ENCODE measurements around the gene TMEM175.

The TMEM175 gene

GRCh38 chr4:899556-899906 lies 32.7 kb upstream of the TMEM175 start:
- no peak for DNase-seq

DNA sequence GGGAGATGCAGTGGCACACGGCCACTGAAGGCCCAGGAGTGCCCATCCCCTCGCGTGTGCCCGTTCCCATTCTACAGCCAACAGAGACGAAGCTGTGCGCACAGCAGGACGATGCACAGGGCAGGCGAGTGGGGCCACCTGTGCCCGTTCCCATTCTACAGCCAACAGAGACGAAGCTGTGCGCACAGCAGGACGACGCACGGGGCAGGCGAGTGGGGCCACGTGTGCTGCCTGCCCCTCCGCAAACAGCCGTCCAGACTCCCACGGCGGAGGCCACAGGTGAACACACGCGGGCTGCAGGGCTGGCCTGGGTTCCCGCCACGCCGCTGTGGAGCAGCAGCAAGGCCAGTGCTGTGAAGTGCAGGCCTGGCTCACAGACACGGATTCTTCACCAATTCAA lies 32.2 kb upstream of the TMEM175 start:
- DNase-seq = no peak

- no peak for DNase-seq
These were observed 31.5 kb upstream of the TMEM175 start for GRCh38 chr4:900721-901120.

DNA sequence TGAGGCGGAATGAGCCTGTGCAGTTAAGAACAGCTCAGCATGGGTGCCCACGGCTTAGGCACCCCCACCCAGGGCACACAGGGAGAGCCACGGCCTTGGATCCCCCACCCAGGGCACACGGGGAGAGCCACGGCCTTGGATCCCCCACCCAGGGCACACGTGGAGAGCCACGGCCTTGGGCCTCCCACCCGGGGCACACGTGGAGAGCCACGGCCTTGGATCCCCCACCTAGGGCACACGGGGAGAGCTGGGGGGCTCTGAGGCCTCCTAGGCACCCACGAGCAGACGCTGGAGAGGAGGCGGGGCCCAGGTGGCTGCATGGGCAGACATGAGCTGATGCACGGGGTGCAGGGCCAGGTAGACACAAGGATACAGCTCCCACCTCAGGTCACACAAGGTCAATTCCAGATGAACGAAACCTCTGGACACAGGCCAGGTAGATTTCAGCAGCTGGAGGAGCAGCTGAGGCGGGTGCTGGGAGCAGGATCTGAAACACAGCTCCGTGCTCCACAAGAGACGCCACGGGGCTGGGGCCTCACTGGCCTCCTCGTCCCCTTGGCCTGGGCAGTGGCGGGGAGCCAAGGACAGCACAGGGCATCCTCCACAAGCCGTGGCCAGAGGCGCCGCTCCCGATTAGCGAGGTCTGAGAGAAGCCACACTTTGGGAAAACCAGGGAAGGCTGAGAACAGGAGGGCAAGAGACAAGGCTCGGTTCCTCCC lies 30.9 kb upstream of the TMEM175 start:
- DNase-seq = no peak

GRCh38 chr4:903066-904046 lies 28.9 kb upstream of the TMEM175 start:
- DNase-seq = no peak

GRCh38 chr4:905485-906338 lies 26.5 kb upstream of the TMEM175 start:
- no peak for DNase-seq

- no peak for DNase-seq
These were observed 25.7 kb upstream of the TMEM175 start for GRCh38 chr4:906339-907102.

DNA sequence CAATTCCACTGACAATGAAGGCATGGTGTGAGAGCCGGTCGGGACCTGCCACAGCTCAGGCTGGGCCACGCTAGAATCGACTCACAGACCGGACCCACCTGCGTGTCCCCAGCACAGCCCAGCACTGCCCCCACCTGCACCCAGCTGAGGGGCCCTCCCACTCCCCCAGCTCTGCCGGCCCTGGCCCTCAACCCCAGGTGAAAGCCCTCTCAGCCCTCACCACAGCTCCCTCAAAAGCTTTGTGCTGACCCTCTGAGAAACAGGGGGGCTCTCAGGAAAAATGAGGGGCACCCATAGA lies 25.2 kb upstream of the TMEM175 start:
- DNase-seq = no peak

DNA sequence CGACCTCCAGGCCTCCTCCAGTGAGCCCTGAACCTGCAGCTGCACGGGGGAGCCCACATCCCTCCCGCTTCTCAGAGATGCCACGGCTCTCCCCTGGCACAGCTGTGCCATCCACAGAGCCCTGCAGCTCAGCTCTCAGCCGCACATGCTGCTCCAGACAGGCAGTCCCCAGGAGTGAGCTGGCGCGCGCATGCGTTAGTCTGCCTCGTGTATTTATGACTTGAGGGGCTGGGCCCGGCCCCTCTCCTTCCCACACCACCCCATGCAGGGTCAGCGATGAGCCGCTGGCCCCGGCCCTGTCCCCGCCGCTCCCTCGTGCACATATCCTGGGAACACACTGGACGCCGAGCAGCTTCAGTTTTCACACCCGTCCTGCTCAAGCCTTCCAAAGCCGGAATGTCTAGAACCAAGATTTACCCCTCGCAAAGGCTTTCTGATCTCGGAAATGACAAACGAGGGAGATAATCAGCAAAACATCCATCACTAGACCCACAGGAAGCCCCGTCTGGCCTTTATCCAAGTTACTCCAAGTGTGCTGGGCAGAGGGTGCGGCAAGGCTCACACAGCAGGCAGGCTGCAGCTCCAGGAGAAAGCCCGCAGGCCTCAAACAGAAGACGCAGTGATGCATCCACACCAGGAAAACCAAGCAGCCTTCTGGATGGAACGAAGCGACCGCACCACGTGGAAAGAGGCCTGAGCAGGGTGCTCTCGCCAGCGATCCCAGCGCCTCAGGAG lies 24.4 kb upstream of the TMEM175 start:
- DNase-seq = no peak

- no peak for DNase-seq
These were observed 23.1 kb upstream of the TMEM175 start for GRCh38 chr4:909131-909571.

DNA sequence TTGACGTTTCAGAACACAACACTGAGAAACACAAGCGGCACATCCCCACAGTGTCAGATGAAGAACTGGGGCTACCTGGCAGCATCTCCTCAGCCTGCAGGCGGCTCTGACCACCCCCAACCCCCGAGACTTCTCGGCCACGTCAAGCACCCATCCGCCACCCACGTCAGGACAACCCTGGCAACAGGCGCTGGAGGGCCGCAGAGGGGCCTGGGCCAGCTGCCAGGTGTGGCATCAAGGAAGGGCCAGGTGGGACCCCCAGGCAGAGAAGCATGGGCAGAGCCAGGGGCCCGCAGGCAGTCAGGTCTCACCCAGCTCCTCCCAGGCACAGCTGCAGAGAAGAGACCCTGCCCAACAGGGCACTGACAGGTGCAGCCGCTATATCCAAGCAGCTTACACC lies 22.4 kb upstream of the TMEM175 start:
- DNase-seq = no peak

DNA sequence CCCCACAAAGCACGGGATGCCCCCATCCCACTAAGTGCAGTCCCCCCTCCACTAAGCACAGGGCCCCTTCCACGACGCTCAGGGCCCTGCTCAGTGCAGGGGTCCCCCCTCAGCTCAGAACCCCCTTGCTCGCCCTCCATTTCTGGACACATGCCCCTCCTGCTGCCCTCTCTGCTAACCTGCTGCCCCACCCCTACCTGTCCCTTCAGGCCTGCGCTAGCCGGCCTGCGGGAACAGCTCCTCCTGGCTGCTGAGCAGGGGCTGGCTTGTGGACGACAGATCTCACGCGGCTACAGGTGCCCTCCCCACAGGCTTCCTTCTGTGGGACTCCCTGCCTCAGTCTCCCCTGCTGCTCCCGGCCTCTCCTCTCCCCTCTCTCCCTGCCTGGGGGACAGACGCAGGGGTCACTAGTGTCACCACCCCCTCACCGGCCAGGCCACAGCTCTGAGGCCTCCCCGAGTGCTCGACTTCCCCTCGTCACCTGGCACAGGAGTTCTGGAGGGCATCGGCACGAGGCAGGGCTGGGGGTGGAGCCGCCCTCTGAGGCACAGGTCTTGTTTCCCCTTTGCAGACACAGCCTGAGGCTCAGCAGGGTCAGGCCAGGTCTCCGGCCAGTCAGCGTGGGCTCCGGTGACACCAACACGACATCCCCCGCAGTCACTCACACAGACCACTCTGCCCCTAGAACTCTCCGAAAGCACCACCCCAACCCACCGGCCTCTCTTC lies 21.7 kb upstream of the TMEM175 start:
- DNase-seq = no peak

DNA sequence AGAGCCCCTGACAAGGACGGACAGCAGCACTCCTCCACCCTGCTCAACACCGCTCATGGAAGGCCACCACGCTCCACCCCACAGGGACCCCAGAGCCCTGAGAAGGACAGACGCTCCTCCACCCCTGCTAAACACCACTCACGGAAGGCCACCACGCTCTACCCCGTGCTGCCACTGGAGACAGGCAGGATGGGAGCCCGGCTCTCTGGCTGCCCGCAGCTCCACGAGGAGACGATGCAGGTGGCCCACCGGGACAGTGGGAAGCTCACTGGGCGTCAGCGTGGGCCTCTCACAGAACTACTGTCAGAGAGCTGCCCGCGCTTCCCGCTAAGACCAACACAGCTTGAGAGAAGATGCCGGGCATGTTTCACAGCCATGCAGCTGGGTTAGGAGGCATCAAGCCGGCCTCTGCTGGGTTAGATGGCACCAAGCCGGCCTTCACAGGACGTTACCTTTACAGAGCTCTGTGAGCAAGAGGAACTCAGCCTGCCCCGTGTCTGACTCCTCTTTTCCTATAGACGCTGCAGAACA lies 21.0 kb upstream of the TMEM175 start:
- no peak for DNase-seq

GRCh38 chr4:911871-912490 lies 20.3 kb upstream of the TMEM175 start:
- no peak for DNase-seq

- no peak for DNase-seq
These were observed 19.5 kb upstream of the TMEM175 start for GRCh38 chr4:912548-913279.

- DNase-seq = no peak
These were observed 19.0 kb upstream of the TMEM175 start for GRCh38 chr4:913280-913618.

- no peak for DNase-seq
These were observed 17.7 kb upstream of the TMEM175 start for GRCh38 chr4:914531-914930.

DNA sequence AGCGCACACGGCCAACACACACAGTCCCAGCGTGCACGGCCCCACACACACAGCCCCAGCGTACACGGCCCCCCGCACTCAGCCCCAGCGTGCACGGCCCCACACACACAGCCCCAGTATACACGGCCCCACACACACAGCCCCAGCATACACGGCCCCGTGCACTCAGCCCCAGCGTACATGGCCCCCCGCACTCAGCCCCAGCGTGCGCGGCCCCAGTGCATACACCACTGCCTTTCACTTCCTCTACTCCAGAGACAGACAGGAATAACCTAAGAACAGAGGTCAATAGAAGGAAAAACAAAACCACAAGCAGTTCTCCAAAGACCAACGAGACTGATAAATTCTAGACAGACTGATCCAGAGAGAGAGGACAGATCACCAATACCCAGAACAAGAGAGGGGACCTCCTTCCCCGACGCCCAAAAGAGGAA lies 17.2 kb upstream of the TMEM175 start:
- DNase-seq = no peak

GRCh38 chr4:915595-915994 lies 16.7 kb upstream of the TMEM175 start:
- no peak for DNase-seq

GRCh38 chr4:917466-917865 lies 14.8 kb upstream of the TMEM175 start:
- DNase-seq = no peak
